M059J (cell line): Measurements from ENCODE around the gene ENGASE. TPM values are rescaled to one million over a fixed set of nuclear protein-coding genes. Genes with fewer than 3 reads are reported as not detected.

Source experiments
- DNase-seq: peaks from one replicate; pipeline ENCODE4 v3.0.0-alpha.2; 2012; ENCODE audit warnings: low read depth
- total RNA-seq: library from RNA; depleted of rRNA; stranded (reverse); fragments of >200 nt; shearing (Covaris generic); gene quantifications from 2 replicates; pipeline ENCODE4 v1.2.3, GENCODE V29; 2014

ENGASE gene
- total RNA-seq, 1 experiment from 2014 or later = 5.0 TPM

DNA sequence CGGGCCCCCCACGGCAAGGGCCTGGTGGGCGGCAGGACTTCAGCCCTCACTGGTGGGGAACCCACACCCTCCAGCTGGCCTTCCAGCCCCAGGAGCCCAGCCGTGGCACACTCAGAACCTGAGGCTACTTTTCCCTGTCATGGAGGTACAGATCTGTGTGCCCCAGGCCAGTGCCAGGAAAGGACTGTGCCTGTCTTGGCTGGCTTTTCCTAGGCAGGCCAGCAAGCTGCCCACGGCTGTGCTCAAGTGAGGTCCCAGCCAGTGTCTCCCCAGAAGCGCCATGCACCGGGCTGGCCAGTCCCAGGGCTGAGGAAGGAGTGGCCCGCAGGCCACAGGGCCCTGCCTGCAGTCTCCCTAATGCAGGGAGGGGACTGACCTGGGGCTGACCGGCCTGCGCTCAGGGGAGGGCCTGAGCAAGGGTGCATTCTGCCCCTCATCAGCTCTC, 16.6 kb downstream of the ENGASE start:
- no peak for DNase-seq

DNA sequence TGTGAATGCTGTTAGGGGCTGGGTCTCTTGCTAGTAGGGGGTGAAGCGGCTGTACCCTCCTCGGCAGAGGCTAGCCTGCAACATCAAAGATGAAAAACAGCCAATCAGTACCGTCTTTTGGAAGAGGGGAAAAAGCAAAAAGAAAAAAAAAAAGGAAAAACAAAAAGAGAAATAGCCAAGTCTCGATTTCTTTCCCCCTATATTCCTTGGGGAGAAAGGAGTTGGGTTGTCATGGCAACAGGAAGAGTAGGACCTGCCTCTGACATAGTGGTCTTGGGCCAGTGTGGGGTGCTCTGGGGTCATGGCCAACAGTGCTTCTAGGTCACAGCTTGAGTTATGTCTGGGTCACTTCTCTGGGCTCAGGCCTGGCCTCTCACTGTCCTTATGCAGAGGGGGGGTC, 17.9 kb downstream of the ENGASE start:
- no peak for DNase-seq

DNA sequence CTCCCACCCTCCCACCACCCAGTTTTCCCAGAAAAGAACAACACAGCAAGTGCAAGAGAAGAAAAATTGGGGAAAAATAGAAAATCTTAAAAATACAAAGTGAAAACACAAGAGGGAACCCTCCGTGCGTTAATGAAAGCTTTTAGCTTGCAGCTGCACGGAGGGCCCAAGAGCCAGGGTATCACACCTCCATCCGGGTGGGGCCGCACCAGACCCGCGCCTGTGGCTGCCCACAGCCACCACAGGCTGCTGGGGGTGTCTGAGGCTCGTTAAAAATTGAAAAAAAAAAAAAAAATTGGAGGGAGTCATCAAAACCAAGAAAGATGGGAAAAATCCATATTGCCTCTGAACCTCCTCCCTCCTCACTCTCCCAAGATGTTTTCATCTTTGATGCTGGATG, 18.6 kb downstream of the ENGASE start:
- no peak for DNase-seq

DNA sequence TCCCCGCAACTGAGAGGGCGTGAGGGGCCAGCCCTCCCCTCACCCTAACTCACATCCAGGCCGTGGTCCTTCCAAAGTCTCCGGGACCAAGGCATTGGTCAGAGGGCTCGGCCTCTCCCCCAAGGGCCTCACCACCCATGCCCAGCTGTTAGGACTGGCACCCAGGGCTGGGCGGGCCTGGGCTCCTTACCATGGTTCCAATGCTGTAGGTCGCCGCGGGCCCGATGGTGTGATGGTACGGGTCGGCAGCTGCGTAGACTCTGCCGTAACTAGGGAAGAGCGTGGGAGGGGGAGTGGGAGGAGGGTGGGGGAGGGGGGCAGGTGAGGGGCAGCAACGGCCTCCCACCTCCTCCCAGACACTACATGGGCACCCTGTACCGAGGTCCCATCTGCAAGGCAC, 19.6 kb downstream of the ENGASE start:
- no peak for DNase-seq

DNA sequence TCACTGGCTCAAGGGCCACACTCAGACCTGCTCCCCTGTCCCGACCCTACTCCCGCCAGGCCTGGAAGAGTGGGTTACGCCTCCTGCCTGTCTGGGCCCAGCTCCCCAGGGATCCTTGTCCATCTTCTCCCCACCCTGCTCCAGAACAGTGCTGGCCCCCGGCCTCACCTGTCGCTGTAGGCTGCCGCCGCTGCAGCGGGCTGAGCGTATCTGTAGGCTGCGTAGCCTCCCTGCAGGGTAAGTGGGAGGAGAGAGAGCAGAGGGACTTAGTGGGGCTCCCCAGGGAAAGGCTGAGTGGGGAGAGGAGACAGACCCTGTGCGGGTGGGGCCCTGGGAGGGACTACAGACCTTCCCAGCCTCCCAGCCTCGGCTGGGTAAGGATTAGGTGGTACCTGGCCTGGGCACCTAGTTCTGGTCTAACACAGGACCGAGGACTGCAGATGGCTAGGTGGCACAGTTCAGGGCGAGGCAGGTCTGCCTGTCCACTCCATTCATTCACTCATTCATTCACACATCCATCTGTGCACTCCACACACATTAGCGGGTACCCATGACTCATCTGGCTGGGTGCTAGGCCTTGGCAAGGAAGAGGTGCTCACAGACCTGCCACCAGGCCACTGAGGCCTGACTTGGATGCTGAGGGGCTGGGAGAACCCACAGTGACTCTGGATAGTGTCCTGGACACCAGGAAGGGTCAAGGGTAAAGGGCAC, 20.9 kb downstream of the ENGASE start:
- peak; percentile 32 for DNase-seq

DNA sequence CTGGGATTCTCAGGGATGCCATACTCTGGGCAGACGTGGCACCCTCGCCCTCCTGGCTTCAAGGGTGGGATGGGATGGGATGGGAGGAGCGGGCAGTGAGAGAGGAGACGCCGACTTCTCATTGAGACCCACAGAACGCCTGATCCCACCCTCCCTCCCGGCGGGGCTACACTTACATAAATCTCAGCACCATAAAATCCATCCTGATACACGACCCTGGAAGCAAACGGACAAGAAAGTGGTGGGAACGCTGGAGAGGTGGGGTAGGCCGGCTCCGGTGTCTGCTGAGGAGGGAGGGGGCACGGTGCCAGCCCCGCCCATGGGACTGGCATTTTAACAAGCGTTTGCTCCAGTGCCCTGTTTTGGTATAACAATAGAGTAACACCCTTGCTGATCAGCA, 21.9 kb downstream of the ENGASE start:
- DNase-seq = no peak

DNA sequence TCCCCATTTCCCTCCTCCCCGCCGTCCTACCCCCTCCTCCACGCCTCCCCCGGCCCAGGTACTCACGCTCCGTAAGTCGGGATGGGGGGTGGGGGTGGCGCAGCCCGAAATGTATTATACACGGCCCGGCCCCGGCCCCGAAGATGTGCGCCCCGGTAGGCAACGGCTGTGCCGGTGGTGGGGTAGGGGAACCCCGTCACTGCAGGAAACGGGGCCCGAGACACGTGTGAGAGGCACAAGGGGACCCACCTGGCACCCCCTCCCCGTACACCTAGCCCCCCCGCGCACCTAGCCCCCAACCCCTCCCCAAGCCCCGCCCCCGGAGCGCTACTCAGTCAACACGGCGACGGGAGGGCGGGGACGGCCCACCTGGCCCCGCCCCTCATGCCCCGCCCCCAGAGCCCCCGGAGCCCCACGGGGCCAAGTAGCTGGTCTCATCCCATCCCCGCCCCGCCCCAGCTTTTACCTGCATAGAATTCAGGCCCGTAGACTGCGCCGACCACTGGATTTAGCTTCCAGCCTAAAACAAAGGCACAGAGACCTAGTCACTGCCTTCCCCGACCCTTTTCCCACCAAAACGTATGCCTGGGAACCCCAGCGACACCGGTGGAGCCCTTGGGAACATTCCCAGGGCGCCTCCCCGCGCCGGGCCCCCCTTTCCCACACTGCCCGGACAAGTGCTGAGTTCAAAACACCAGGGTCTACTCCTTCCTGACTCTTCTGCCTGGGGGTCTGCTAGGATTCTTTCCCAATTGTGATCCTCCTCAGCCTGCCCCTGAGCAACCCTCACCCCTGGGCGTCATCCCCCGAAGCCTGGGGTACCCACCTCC, 22.8 kb downstream of the ENGASE start:
- DNase-seq = no peak

DNA sequence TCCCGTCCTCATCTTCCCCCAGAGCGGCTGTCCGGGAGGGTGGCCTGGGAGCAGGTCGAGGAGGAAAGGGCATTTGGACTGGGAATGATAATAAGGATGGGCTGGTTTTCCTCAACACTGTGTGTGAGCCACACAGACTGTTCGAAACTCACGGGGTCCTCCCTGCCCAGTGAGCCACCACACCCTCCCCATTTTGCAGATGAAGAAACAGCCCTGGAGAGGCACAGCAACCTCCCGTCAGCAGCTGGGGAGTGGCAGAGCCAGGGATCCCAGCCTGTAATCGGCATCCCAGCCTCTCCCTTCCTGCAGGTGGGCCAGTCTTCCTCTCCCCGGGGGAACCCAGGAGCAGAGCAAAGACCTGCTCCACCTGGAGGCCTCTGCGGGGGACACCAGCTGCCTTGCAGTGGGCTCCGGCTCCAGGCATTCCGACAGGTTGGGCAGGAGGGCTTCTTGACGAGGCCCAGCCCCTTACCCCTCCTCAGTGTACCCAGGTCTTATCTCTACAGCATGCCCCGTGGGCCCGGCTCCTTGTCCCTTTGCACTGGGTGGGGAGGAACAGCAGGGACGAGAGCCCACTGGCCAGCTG, 23.8 kb downstream of the ENGASE start:
- DNase-seq = no peak

DNA sequence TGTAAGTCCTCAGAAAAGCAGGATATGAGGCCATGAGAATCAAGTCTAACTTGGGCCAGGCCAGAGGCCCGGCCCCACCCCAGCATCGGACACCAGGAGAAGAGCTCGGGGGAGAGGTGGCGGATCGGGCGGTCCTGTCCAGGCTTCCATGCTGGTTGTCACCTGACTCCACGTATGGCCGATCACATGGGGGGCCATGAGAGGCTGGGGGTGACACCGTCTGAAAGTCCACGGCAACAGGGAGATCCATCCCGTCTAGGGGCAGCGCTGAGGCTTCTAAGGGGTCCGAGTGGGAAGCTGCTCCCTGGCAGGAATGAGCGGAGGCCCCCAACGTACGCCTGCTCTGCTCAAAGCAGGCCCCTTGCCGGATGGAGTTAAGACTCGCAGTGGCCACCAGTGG, 25.8 kb downstream of the ENGASE start:
- DNase-seq = no peak

DNA sequence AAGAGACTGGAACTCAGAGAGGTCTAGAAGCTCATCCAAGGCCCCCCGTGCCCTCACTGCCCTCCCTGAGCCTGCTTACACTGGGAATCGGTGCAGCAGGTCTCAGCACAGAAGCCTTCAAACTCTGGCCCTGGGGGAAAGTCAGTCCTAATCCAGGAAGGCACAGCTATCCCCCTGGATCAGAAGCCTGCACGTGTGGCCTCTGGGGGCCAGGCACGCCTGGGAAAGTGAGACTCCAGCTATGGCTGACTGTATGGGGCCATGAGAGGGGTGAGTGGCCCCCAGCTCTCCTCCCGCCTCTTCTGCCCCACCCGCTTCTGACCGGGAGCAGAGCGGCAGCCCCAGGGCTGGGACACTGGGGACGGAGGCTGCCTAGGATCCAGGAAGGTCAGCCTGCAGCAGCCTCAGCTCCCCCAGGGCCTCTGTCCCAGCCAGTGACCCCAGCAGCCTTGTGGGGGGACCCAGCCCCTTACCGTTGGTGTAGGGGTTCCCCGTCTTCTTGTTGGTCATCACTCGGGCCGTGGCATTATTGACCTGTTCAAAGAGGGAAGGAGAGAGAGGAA, 26.6 kb downstream of the ENGASE start:
- DNase-seq = no peak

DNA sequence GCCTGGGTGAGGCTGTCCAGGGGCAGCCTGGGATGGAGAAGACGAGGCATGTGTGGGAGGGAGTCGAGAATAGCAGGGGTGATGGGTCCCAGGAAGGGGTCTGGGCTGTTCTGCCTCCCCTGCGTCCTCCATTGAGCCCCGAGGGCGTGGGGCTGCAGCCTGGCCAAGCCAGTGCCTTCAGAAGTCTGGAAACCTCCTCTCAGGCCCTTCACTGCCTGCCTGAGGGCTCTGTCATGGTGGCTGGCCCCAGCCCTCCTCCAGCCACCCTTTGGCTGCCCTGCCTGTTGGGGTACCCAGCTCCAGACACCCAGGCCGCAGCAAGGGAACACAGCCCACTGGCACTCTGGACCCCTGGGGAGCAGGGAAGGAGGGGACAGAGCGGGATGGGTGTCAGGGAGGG, 27.6 kb downstream of the ENGASE start:
- no peak for DNase-seq

DNA sequence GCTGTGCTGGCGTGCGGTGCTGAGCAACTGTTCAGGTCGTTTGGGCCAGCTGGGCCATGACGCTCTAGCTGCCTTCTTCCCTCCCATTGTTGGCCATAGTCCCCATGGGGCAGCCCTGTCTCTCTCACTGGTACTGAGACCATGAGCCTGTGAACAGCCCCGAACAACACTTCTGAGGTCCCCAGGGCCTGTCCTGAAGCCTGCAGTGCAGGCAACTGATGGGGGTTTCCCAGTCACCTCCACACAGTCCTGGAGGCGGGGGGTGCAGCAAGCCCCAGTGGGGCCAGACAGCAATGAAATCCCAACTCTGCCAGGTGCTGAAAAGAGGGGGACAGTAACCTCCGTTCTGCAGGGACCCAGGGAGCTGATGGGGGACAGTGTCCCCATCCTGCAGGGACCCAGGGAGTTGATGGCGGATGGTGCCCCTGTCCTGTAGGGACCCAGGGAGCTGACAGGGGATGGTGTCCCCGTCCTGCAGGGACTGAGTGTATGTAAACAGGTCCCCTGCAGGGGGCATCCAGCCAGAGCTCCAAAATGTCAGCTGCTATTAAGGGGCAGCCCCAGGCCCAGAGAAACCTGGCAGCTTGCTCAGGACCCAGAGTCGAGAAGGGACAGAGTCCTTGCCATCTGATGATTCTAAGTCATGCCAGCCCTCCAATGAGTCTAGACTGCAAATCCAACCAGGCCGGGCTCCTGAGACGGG, 30.4 kb downstream of the ENGASE start:
- DNase-seq = no peak

DNA sequence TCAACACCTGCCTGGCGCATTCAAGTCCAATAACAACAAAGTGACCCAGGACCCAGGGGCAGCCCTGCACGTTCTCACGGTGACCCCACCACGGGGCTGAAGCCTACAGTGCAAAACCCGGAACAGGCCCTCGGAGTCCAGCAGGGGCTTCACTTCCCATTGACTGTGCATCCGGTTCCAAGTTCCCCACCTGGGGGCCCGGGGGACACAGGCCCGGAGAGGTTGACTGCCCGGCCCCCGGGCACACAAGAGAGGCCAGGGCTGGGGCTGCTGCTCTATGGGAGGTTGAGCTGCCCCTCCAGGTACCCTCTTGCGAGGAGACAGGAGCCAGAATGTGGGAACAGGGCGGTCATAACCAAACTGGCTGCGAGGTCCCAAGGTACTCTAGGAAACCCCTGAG, 31.3 kb downstream of the ENGASE start:
- DNase-seq = no peak

DNA sequence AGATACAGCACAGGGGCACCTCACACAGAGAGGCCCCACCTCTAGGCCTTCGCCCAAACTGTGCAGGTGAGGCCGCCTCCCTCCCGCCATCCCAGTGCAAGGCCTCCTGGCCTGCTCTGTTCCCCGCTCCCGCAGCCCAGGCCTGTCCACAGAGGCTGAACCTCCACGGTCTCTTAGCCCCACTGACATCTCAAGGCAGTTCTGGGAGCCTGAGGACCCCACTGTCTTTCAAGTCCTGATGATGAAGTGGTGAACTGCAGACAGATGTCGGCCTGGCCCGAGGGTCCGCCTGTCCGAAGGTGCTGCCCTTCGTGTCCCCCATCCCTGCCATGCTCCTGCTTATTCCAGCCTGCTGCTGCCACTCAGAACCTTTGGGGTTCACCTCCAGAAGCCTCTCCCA, 32.3 kb downstream of the ENGASE start:
- no peak for DNase-seq

DNA sequence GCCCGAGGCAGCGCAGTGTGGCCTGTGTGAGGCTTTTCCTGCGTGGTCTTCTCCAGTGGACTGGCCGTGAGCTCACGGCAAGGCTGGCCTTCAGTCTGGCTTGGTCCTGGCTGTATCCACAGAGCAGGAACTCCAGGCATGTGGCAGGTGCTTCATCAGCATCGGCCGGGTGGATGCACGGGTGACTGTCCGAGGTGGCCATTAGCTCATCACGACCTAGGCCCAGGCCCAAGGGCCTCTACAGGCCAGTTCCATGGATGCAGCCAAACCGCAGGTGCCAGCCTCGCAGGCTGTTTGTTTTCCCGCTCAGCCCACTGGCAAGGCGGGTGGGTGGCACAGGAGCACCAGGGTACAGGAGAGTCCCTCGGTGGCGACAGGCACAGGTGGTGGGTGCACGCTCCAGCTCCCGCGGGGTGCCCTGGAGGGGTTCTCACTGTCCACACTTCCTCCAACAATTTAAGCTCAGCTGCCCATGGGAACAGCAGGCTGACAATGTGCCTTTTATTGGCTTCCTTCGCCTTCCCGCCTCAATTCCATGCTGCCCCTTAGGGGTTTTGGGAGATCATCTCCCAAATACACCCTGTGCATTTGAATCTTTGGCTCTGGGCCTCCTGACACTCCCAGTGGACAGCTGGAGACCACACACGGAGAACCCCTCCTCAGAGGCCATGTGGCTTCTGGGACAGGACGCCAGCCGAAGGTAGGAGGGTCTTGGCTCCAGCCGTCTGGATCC, 33.0 kb downstream of the ENGASE start:
- DNase-seq = no peak

DNA sequence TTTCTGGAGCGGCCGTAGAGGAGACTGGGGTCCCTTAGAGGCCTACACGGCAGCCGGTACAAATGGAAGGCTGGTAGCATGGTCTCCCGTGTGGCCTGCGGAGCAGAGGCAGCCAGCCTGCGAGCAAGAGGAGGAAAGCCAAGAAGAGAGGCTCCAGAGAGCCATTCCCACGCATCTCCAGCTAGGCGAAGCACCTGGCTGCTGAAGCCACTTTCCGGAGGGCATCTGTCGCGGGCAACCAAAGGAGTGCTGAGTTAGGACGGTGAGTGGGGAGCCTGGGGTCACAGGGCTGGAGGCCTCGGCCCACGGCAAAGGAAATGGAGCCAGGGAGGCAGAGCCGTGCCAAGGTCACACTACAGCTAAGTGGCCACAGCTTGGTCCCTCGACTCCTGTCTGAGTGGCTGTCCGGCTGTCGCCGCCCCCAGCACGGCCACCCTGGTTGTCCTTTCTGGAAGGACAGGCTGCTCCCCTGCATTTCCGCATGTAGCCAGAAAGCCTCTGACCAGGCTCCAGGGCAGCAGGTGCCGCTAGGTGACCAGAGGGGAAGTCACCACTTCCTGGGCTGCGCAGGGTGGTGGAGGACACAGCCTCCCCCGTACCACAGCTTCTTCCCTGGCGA, 33.7 kb downstream of the ENGASE start:
- DNase-seq = no peak

DNA sequence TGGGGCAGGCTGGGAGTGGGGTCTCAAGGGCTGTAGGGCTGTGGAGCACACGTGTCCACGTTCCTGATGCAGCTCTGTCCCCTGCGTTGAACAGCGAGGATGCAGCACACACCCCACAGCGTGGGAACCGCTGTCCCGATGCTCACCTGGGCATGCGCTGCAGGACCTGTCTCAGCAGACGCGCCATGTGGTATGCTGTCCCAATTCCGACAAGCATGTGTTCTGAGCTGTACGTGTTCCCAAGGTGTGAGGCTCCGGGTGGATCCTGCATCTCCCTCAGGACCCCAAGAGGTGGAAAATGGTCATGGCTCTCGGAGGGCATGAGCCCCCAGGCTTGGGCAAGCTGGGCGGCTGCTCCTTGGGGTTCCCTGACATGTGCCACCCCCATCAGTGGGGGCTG, 34.2 kb downstream of the ENGASE start:
- no peak for DNase-seq

DNA sequence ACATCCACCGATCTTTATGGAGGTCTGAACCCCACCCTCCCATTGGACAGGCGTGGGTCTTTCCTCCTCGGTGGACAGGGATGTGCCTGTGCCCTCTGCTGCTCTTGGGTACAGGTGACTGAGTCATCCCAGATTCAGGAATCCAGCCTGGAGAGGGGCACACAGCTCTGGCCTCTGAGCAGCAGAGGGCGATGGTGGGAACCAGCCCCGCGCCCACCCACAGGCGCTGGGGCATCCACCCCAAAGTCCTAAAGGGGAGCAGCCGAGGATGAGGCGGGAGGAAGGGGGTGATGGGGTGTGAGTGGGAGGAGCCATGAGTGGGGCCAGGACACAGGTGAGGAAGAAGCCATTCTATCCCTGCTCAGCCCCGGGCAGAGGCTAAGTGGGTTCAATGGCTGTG, 35.0 kb downstream of the ENGASE start:
- DNase-seq = no peak

DNA sequence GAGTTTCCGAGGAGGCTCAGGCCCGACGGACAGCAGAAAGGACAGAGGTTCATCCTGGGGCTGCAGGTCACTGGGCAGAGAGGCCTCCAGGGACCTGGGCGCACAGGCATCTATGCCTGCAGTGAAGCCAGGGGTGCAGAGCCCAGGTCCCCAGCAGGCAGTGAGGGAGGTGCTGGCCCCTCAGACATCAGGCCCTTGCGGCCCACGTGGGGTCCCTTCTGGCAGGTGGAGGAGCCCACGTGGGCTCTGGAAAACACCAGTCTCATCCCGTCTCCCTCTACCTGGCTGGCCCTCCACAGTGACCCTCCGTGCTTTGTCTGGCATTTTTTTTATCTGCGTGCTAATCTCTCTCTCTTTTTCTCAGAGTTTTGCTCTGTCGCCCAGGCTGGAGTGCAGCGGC, 36.5 kb downstream of the ENGASE start:
- no peak for DNase-seq

DNA sequence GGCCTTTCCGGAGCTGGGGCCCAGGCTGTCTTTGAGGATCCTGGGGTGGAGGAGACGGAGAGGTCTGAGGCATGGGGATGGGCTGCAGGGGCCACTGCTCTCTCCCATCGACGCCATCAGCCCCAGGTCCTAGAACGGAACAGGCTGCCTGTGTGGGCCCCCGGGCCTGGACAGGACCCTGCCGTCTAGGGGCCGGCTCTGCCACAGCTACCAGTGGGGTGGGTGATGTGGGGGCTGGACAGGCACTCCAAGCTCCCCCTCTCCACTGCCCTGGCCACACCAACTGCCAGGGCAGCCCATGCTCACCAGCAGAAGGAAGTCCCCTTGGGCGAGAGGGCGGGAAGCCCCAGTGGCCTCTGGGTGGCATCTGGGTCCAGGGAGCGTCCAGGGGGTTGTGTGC, 37.8 kb downstream of the ENGASE start:
- DNase-seq = no peak
